ENCODE results near the gene ASIC4. TPM values are rescaled to one million over a fixed set of nuclear protein-coding genes. Genes with fewer than 3 reads are reported as not detected.

ASIC4 gene
- total RNA-seq, 3 donors from 2014 or later (not counting 1 experiment from before 2014, with no cell fraction given) = 0.12 to 0.20 TPM; not detected in 1

GRCh38 chr2:219482674-219483405 is 31.4 kb upstream of the ASIC4 start:
- no peak overlapping the region for H3K27ac ChIP-seq (ENCODE audit: low read length)
- H3K9me3 Mint-ChIP-seq = no peaks in the 10 kb centered on the region
- WGBS (ENCODE audit: insufficient coverage) = 76% methylated on average over 17 of the region's 17 CpGs
- no peaks in the 10 kb centered on the region for H3K36me3 Mint-ChIP-seq
- peaks cover 0 to 8% of the 10 kb centered on the region in 2 donors for H3K4me1 Mint-ChIP-seq
- H3K27me3 Mint-ChIP-seq (ENCODE audit: low read depth in 2 of 2) = peaks cover 26 to 45% of the 10 kb centered on the region in 2 donors
- peaks cover 5% of the 10 kb centered on the region for H3K4me1 ChIP-seq (ENCODE audit: control insufficient read depth, insufficient read depth, low read length)
- no peaks in the 10 kb centered on the region for H3K9me3 ChIP-seq (ENCODE audit: control insufficient read depth, insufficient read depth, low read length)
- TF ChIP-seq CTCF (IDR thresholded peaks at IDR 0.05) = no peak
- peaks cover 19% of the 10 kb centered on the region for H3K27me3 ChIP-seq (ENCODE audit: control insufficient read depth, insufficient read depth, low read length)
- no peak for ATAC-seq
- H3K27ac Mint-ChIP-seq = no peak overlapping the region
- intact Hi-C loops (cut with micrococcal nuclease) = no loop called here
- no peak overlapping the region for H3K4me3 ChIP-seq (ENCODE audit: low read length)
- DNase-seq = no peak
- H3K4me3 Mint-ChIP-seq = no peak overlapping the region
- H3K36me3 ChIP-seq (ENCODE audit: control insufficient read depth, insufficient read depth, low read length) = no peaks in the 10 kb centered on the region

GRCh38 chr2:219483451-219484342 is 30.6 kb upstream of the ASIC4 start:
- H3K27me3 Mint-ChIP-seq (ENCODE audit: low read depth in 2 of 2) = peaks cover 28 to 47% of the 10 kb centered on the region in 2 donors

GRCh38 chr2:219484343-219485200 is 29.7 kb upstream of the ASIC4 start:
- DNase-seq (peak in 1 of 2 donors; percentile 32), ATAC-seq (peak in 1 of 3 donors; percentile 52)
- no peaks in the 10 kb centered on the region for H3K36me3 Mint-ChIP-seq
- no peak overlapping the region for H3K4me3 ChIP-seq (ENCODE audit: low read length)
- H3K27ac Mint-ChIP-seq = no peak overlapping the region
- peaks cover 28 to 47% of the 10 kb centered on the region in 2 donors for H3K27me3 Mint-ChIP-seq (ENCODE audit: low read depth in 2 of 2)
- H3K9me3 Mint-ChIP-seq = no peaks in the 10 kb centered on the region
- no peak overlapping the region for H3K27ac ChIP-seq (ENCODE audit: low read length)
- no peaks in the 10 kb centered on the region for H3K36me3 ChIP-seq (ENCODE audit: control insufficient read depth, insufficient read depth, low read length)
- no peaks in the 10 kb centered on the region for H3K9me3 ChIP-seq (ENCODE audit: control insufficient read depth, insufficient read depth, low read length)
- no peak for TF ChIP-seq CTCF (IDR thresholded peaks at IDR 0.05)
- peaks cover 5% of the 10 kb centered on the region for H3K4me1 ChIP-seq (ENCODE audit: control insufficient read depth, insufficient read depth, low read length)
- peak overlapping the region; percentile 49 for H3K4me3 Mint-ChIP-seq
- H3K27me3 ChIP-seq (ENCODE audit: control insufficient read depth, insufficient read depth, low read length) = peaks cover 19% of the 10 kb centered on the region
- peaks cover 0 to 8% of the 10 kb centered on the region in 2 donors for H3K4me1 Mint-ChIP-seq
- intact Hi-C loops (cut with micrococcal nuclease) = no loop called here
- WGBS (ENCODE audit: insufficient coverage) = 4% methylated on average over 89 of the region's 89 CpGs

More at GRCh38 chr2:219483451-219484342, 30.6 kb upstream of the ASIC4 start:
- no peaks in the 10 kb centered on the region for H3K36me3 Mint-ChIP-seq
- peak overlapping the region; percentile 49 for H3K4me3 Mint-ChIP-seq
- Histone ChIP-seq H3K27me3 (ENCODE audit: control insufficient read depth, insufficient read depth, low read length) (peaks cover 19% of the 10 kb centered on the region), H3K4me1 (ENCODE audit: control insufficient read depth, insufficient read depth, low read length) (peaks cover 5% of the 10 kb centered on the region), H3K27ac (ENCODE audit: low read length) (no peak overlapping the region), H3K4me3 (ENCODE audit: low read length) (no peak overlapping the region), H3K36me3 (ENCODE audit: control insufficient read depth, insufficient read depth, low read length) (no peaks in the 10 kb centered on the region), H3K9me3 (ENCODE audit: control insufficient read depth, insufficient read depth, low read length) (no peaks in the 10 kb centered on the region)
- no peaks in the 10 kb centered on the region for H3K9me3 Mint-ChIP-seq
- peaks cover 0 to 8% of the 10 kb centered on the region in 2 donors for H3K4me1 Mint-ChIP-seq
- peak in 1 of 3 donors; percentile 21 for ATAC-seq
- WGBS (ENCODE audit: insufficient coverage) = 17% methylated on average over 58 of the region's 58 CpGs
- no peak for DNase-seq
- H3K27ac Mint-ChIP-seq = no peak overlapping the region
- no peak for TF ChIP-seq CTCF (IDR thresholded peaks at IDR 0.05)
- intact Hi-C loops (cut with micrococcal nuclease) = no loop called here
